Panc1 (cell line): ENCODE measurements around the gene PSMB7. TPM values are rescaled to one million over a fixed set of nuclear protein-coding genes. Genes with fewer than 3 reads are reported as not detected.

ENCODE experiments used
- ATAC-seq: fragments of 200-7000 bp; cut with Tn5 transposase; 2 replicates; pipeline ENCODE4 v1.9.1; 2020; ENCODE audit warnings: mild to moderate bottlenecking, moderate library complexity
- BruUV-seq: library from RNA; stranded (reverse); fragments of 400-500 nt; replicated peaks from 2 replicates; lab custom pipeline; 2021; lab: Mats Ljungman, UMichigan
- CTCF ChIA-PET: fragments of 300-600 bp; sonication (Branson Sonifier 250); formaldehyde crosslinking; loops from one replicate; lab custom pipeline; 2022; ENCODE audit warnings: antibody characterized with exemption; lab: Charles Lee
- POLR2A ChIA-PET: fragments of 300-600 bp; sonication (Branson Sonifier 250); formaldehyde crosslinking; loops from one replicate; lab custom pipeline; 2022; ENCODE audit warnings: antibody characterized with exemption; lab: Charles Lee
- DNase-seq: peaks from one replicate; pipeline ENCODE4 v3.0.0-alpha.2; 2010; ENCODE audit warnings: low read depth, low spot score
- H3K27ac ChIP-seq: 2 replicates; pipeline ENCODE4 v1.5.1; 2011; ENCODE audit warnings: mild to moderate bottlenecking, low read length, inconsistent platforms
- H3K27me3 ChIP-seq: fragments of 200-500 bp; sonication (Bioruptor generic); 2 replicates; pipeline ENCODE4 v1.6.0; 2014; ENCODE audit warnings: low read length, inconsistent platforms; ENCODE audit not compliant: control insufficient read depth, insufficient read depth
- H3K36me3 ChIP-seq: fragments of 200-500 bp; sonication (Bioruptor generic); 2 replicates; pipeline ENCODE4 v1.5.1; 2014; ENCODE audit warnings: inconsistent platforms, mild to moderate bottlenecking, low read length, moderate library complexity; ENCODE audit not compliant: control insufficient read depth, insufficient read depth
- H3K4me1 ChIP-seq: 2 replicates; pipeline ENCODE4 v1.5.1; 2011; ENCODE audit warnings: inconsistent platforms, mild to moderate bottlenecking, low read length, moderate library complexity; ENCODE audit not compliant: control insufficient read depth, insufficient read depth
- H3K4me3 ChIP-seq, 2 experiments: 2 replicates each; pipeline ENCODE4 v1.5.1; 2011 to 2012; ENCODE audit warnings: low read depth in 2 of 2, low read length in 2 of 2, mild to moderate bottlenecking in 2 of 2, inconsistent platforms in 1 of 2, moderate library complexity in 1 of 2
- H3K9me3 ChIP-seq: fragments of 200-500 bp; sonication (Bioruptor generic); 2 replicates; pipeline ENCODE4 v1.5.1; 2014; ENCODE audit warnings: low read depth, mild to moderate bottlenecking, inconsistent platforms, low read length, moderate library complexity; ENCODE audit not compliant: control insufficient read depth, insufficient read depth
- POLR2AphosphoS5 ChIP-seq: IDR thresholded peaks from 2 replicates; pipeline ENCODE4 v1.6.1; 2012; ENCODE audit warnings: mild to moderate bottlenecking, low read depth, low read length, moderate library complexity
- SIN3A ChIP-seq: IDR thresholded peaks from 2 replicates; pipeline ENCODE4 v1.6.1; 2012; ENCODE audit warnings: low read depth, mild to moderate bottlenecking, low read length, moderate library complexity, borderline replicate concordance; ENCODE audit not compliant: insufficient read depth
- TCF7L2 ChIP-seq: IDR thresholded peaks from 2 replicates; pipeline ENCODE4 v1.6.1; 2011; ENCODE audit warnings: mild to moderate bottlenecking, low read depth, low read length, inconsistent platforms
- in situ Hi-C: cut with HindIII; loops from 2 replicates; pipeline ENCODE4 v1.10.0; 2016; ENCODE audit warnings: low sequenced_read_pairs, low pct_unique_long_range_greater_than_20kb
- intact Hi-C: fragments of 100-400 bp; cut with micrococcal nuclease; formaldehyde crosslinking; loops from one replicate; pipeline ENCODE4 v1.10.0; 2022; ENCODE audit not compliant: unreplicated experiment
- total RNA-seq: library from RNA; stranded (reverse); gene quantifications from one replicate; pipeline ENCODE4 v1.2.1, GENCODE V29; 2021; ENCODE audit not compliant: unreplicated experiment
- TF ChIP-seq, protein P1 (sequence below), 2 experiments: IDR thresholded peaks; 2 replicates each; pipeline ENCODE4 v1.6.1; 2011 to 2012; ENCODE audit warnings: low read depth in 2 of 2, control low read depth in 1 of 2, low read length in 1 of 2, mild to moderate bottlenecking in 1 of 2, moderate library complexity in 1 of 2; ENCODE audit not compliant: insufficient read depth in 1 of 2
- TF ChIP-seq, protein P2 (sequence below): fragments of 450-650 bp; IDR thresholded peaks from 2 replicates; pipeline ENCODE4 v1.5.1; 2017; ENCODE audit warnings: mild to moderate bottlenecking

Gene PSMB7
- total RNA-seq, 1 experiment from 2014 or later: 167 TPM

DNA sequence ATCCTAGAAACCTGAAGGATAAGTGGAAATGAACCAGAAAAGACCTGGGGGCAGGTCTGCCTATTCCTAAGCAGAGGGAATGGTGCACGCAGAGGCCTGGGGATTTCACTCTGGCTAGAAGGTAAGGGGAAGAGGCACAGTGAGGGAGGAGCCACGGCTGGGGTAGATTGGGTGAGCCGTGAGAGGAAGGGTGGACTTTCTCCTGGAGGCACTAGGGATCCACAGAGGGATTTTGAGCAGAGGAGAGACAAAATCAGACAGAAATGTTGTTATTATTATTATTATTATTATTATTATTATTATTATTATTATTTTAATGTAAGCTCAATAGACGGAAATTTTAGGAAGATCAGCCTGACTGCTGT is 32.0 kb upstream of the PSMB7 start:
- intact Hi-C loops: no loop called here
- ChIA-PET CTCF (interaction anchor here (0.6 kb wide), 1 partner anchor 47 kb away, joined by 6 read pairs; no protein-coding TSS in a partner anchor), POLR2A (interaction anchor here (0.6 kb wide), 1 partner anchor 23 kb away, joined by 12 read pairs; no protein-coding TSS in a partner anchor)
- no peak overlapping the region for H3K4me3 ChIP-seq
- BruUV-seq: no TSS peak
- no peaks in the 10 kb centered on the region for H3K9me3 ChIP-seq
- ATAC-seq (no peak), DNase-seq (no peak)
- no peaks in the 10 kb centered on the region for H3K36me3 ChIP-seq
- TF ChIP-seq POLR2AphosphoS5 (no peak), TCF7L2 (no peak), SIN3A (no peak)
- TF ChIP-seq, protein P1, sequence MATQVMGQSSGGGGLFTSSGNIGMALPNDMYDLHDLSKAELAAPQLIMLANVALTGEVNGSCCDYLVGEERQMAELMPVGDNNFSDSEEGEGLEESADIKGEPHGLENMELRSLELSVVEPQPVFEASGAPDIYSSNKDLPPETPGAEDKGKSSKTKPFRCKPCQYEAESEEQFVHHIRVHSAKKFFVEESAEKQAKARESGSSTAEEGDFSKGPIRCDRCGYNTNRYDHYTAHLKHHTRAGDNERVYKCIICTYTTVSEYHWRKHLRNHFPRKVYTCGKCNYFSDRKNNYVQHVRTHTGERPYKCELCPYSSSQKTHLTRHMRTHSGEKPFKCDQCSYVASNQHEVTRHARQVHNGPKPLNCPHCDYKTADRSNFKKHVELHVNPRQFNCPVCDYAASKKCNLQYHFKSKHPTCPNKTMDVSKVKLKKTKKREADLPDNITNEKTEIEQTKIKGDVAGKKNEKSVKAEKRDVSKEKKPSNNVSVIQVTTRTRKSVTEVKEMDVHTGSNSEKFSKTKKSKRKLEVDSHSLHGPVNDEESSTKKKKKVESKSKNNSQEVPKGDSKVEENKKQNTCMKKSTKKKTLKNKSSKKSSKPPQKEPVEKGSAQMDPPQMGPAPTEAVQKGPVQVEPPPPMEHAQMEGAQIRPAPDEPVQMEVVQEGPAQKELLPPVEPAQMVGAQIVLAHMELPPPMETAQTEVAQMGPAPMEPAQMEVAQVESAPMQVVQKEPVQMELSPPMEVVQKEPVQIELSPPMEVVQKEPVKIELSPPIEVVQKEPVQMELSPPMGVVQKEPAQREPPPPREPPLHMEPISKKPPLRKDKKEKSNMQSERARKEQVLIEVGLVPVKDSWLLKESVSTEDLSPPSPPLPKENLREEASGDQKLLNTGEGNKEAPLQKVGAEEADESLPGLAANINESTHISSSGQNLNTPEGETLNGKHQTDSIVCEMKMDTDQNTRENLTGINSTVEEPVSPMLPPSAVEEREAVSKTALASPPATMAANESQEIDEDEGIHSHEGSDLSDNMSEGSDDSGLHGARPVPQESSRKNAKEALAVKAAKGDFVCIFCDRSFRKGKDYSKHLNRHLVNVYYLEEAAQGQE (IDR thresholded peaks at IDR 0.05; ENCODE audit: insufficient read depth in 1 of 2, low read depth in 2 of 2, low read length in 1 of 2): no peak
- TF ChIP-seq, protein P2, sequence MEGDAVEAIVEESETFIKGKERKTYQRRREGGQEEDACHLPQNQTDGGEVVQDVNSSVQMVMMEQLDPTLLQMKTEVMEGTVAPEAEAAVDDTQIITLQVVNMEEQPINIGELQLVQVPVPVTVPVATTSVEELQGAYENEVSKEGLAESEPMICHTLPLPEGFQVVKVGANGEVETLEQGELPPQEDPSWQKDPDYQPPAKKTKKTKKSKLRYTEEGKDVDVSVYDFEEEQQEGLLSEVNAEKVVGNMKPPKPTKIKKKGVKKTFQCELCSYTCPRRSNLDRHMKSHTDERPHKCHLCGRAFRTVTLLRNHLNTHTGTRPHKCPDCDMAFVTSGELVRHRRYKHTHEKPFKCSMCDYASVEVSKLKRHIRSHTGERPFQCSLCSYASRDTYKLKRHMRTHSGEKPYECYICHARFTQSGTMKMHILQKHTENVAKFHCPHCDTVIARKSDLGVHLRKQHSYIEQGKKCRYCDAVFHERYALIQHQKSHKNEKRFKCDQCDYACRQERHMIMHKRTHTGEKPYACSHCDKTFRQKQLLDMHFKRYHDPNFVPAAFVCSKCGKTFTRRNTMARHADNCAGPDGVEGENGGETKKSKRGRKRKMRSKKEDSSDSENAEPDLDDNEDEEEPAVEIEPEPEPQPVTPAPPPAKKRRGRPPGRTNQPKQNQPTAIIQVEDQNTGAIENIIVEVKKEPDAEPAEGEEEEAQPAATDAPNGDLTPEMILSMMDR: no peak
- H3K27me3 ChIP-seq: no peaks in the 10 kb centered on the region
- no peak overlapping the region for H3K27ac ChIP-seq
- no peaks in the 10 kb centered on the region for H3K4me1 ChIP-seq
- in situ Hi-C loops: no loop called here

DNA sequence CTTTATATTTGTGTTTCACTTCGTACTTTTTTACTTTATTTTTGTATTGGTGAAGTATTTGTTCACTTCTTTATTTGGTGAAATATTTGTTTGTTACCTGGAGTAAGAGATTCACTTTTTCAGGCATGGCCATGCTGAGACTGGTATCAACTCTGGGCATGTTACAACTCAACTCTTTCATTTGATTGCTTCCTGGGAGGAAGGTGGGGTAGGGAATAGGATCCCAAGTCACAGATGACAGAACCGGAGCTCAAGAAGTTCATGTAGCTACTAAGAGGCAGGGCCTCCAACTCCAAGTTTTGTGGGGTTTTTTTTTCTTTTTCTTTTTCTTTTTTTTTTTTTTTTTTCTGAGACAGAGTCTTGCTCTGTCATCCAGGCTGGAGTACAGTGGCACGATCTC is 28.9 kb upstream of the PSMB7 start:
- no peaks in the 10 kb centered on the region for H3K36me3 ChIP-seq
- H3K27ac ChIP-seq: no peak overlapping the region
- in situ Hi-C loops: no loop called here
- DNase-seq (no peak), ATAC-seq (no peak)
- ChIA-PET POLR2A (interaction anchor here (0.7 kb wide), 1 partner anchor 26 kb away, joined by 12 read pairs; no protein-coding TSS in a partner anchor), CTCF (no interaction called here)
- H3K27me3 ChIP-seq: no peaks in the 10 kb centered on the region
- H3K4me3 ChIP-seq: no peak overlapping the region
- H3K9me3 ChIP-seq: no peaks in the 10 kb centered on the region
- no TSS peak for BruUV-seq
- intact Hi-C loops: no loop called here
- TF ChIP-seq, protein P2: no peak
- no peak for TF ChIP-seq POLR2AphosphoS5
- TF ChIP-seq, protein P1 (IDR thresholded peaks at IDR 0.05; ENCODE audit: insufficient read depth in 1 of 2, low read depth in 2 of 2, low read length in 1 of 2): no peak
- TF ChIP-seq SIN3A: no peak
- no peak for TF ChIP-seq TCF7L2
- H3K4me1 ChIP-seq: no peaks in the 10 kb centered on the region
